GM18873 (cell line): ENCODE measurements around the gene IGF1R.

Experiments
- ATAC-seq: cut with Tn5 transposase; IDR thresholded peaks from one replicate; pipeline ENCODE4 v1.9.1; 2021; ENCODE audit warnings: mild to moderate bottlenecking, moderate library complexity, moderate number of reproducible peaks; ENCODE audit not compliant: unreplicated experiment, low FRiP score

Gene IGF1R

DNA sequence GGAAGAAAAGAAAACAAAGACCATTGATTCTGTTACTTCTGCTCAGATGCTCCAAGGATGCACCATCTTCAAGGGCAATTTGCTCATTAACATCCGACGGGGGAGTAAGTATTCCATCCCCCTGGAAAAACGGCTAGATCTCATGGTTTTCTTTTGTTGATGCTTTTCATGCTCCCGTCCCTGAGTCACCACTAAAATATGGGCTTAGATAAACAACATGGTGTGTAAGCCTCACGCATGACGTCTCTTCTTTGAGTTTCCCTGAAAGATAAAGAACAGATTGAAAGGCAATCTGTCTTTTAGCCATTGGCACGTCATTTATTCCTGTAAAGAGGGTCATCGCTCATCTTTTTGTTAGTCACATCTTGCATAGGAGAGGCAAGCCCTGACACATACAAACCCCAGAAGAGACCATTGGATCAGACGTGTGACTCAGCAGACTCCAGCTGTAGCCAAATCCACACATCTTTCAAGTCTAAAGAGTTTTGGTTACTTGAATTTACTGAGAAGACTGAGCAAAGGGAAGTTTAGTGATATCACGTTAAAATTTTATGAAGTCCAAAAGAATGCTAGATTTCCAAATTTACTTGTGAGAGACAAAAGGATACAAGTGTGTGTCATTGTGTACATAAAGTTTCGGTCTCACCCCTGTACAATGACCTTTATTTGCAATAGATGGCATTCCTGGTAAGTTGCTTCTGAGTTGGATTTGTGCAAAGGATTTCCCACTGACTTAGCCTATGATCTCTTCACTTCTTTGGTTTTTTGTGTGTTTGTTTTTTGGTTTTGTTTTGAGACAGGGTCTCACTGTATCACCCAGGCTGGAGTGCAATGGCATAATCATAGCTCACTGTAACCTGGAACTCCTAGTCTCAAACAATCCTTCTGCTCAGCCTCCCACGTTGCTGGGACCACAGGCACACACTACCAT is 248.7 kb downstream of the IGF1R start:
- no peak for ATAC-seq

DNA sequence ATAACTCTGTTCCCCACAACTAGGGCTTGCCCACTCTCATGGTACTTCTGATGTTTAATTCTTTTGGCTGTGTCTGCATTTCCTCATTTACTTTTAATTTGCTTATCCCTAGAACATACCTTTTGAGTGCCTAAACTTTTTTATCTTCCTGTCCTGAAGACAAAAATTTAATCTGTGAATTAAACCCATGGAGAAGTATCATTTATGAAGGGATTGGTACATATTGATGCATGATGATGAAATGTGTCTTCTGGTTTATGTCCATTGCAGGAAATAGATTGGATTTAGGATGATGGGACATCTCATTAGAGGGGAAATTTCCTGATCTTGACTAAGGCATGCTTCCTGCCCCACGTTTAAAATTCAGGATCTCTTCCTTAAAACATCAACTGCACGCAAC is 249.8 kb downstream of the IGF1R start:
- ATAC-seq, result no peak

GRCh38 chr15:98899272-98900021 is 251.1 kb downstream of the IGF1R start:
- ATAC-seq, result no peak

GRCh38 chr15:98900356-98900755 is 252.0 kb downstream of the IGF1R start:
- ATAC-seq, result no peak

- ATAC-seq, result no peak
These were observed 253.2 kb downstream of the IGF1R start for GRCh38 chr15:98901434-98902072.

DNA sequence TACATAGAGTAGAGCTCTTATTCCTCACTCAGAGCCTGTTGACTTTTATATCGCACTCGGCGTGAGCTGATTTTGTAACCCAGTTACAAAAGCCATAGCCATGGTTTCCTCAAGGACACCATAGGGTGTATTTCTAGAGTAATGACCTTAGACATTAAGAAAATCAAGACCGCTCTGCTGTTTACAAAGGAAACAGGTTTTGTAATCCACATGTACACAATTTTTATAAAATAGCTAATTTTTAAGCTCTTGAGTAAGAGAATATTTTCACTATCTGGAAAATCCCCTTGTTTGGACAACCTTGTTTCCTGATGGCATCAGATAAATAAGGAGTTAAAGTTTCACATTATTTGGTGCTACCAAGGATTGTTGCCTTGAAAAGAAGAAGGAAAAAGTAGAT is 254.6 kb downstream of the IGF1R start:
- ATAC-seq, result no peak

DNA sequence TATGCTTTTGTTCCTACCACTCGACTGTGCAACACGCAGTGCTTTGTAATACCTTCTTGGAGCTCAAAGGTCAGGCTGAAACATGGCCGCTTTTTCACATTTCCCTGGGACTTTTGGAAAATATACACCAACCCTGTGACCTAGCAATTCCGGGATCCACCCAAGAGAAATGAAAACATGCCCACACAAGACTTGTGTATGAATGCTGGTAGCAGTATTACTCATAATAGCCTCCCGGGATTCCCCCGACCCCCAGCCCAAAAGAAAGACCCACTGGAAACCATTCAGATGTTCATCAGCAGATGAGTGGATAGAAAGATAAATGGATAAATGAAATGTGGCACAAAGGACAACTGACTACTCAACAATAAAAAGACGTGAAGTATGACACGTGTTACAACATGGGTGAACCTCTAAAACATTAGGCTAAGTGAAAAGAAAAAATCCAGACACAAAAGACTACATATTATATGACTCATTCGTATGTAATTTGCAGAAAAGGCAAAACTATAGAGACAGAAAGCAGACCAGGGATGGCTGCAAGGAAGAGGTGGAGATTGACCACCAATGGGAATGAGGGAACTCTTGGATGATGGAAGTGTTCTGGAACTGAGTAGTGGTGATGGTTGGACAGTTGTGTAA is 255.2 kb downstream of the IGF1R start:
- ATAC-seq, result no peak

DNA sequence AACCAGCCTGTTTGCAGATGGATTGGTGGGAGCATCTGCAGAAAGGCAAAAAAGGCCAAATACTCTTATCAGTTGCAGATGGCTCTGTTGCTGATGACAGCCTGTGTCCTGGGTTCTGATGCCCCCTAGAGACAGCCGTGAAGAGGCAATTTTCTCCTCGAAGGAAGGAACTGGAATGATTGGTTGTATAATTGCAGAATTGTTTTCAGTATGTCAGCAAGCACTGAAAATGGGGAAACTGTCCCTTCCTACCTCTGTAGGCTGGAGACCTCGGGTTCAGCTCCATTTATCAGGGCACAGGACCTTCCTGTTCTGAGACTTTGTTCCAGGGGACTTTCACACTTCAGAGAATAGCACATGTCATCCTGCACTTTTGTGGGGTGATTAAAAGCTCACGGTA is 256.2 kb downstream of the IGF1R start:
- no peak for ATAC-seq

GRCh38 chr15:98905963-98906711 is 257.8 kb downstream of the IGF1R start:
- ATAC-seq, result no peak

DNA sequence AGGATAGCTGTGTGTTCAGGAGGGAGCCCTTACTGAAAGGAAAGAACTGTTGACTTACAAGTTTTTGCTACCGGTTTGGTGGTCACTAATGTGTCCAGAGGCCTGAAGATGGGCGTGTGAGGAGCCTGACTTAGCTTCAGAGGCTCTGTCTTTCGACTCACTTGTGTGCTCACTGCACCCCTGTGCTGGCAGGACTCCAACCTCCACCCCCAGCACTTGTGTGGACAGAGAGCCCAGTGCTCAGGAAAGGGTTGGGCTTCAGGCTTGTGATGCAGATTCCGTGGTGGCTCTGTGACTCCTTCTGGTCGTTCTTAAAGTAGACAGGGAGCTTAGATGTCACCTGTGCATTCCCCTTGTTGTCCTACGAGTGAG is 258.4 kb downstream of the IGF1R start:
- no peak for ATAC-seq

- ATAC-seq, result no peak
These were observed 259.7 kb downstream of the IGF1R start for GRCh38 chr15:98907927-98908471.

DNA sequence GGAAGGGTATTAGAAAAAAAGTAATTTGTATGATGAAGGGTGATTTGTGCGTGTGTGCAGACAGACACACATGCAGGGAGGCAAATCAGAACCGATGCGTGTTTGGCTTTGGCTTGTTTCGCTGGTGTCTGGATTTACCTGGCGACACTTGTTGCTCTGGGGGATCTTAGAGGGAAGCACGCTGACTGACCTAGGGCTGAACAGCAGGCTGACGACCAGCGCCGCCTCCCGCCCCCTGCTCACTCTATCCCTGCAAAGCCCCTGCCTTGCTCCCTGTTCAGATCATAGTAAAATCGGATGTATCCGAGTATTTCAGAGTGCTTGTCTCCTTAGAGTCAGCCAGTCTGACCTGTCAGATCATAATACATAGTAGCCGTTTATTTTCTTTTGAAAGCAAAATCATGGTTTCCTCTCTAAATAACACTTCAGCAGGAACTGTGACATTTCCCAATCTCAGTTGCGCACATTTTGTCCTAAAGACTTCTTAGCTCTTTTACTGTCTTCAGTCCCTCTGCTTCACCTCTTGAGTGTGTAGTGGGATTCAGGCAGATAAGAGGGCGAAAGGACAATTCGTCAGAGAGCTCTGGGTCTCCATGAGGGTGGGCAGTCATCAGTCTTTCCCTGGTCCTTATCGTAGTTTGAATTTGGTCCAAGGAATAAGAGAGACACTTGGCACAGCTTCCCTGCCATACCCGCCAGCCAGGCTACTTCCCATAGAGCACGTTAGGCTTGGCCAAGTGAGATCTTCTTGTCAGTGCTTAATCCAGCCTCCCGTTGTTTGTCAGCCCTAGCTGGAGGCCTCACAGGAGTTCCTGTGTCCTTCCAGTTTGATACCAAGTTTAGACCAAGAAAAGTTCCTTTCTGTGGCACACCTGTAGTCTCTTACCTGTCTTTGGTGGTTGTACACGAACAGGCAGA is 261.9 kb downstream of the IGF1R start:
- ATAC-seq, result no peak

- ATAC-seq, result no peak
These were observed 266.3 kb downstream of the IGF1R start for GRCh38 chr15:98914626-98915025.

GRCh38 chr15:98916826-98917225 is 268.5 kb downstream of the IGF1R start:
- no peak for ATAC-seq

GRCh38 chr15:98917417-98917816 is 269.1 kb downstream of the IGF1R start:
- ATAC-seq, result no peak

- ATAC-seq, result no peak
These were observed 271.9 kb downstream of the IGF1R start for GRCh38 chr15:98920091-98920880.

DNA sequence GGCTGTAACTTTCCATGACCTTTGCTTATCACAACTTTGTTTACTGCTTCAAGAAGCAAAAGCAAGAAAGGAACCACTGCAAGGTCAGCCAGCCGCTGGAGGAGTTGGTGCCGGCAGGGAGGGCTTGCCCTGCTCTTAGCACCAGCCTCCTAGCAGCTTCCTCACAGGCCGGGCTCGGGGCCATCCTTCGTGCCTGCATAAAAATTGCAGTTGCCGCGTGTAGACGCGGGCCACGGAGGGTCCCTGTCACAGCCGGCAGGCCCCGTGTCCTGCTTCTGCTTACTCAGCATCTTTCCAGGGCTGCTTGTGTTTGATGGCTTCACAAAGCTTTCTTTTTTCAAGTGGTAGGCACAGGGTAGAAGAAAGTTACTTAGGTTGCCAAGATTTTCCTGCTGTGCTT is 274.8 kb downstream of the IGF1R start:
- no peak for ATAC-seq

DNA sequence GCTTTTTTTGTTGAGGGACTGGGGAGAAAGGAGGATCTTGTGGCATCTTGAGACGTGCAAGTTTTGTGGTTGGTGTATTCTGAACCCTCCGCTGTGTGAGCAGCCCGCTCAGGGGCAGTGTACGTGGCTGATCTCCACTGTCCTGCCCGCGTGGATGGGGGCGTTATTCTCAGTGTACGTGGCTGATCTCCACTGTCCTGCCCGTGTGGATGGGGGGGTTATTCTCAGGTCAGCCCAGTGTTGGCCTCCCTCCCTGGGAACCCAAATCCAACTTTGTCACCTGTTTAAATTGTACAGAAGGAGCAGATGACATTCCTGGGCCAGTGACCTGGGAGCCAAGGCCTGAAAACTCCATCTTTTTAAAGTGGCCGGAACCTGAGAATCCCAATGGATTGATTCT is 275.2 kb downstream of the IGF1R start:
- ATAC-seq, result no peak
